Activated CD8-positive, alpha-beta memory T cell treated with anti-CD3 and anti-CD28 coated beads, Interleukin-2, amount 50 U/mL, for 24 hours (primary cell): ENCODE data around the gene RTN4.
"Not testable (repeated sequence)": the region's sequence is repeated elsewhere in the genome, so short reads cannot be mapped to it uniquely, and the experiment has no call there.

Experiments
- DNase-seq: peaks from one replicate; pipeline ENCODE4 v3.0.0-alpha.2; 2020; ENCODE audit errors: extremely low read depth

Gene RTN4

DNA sequence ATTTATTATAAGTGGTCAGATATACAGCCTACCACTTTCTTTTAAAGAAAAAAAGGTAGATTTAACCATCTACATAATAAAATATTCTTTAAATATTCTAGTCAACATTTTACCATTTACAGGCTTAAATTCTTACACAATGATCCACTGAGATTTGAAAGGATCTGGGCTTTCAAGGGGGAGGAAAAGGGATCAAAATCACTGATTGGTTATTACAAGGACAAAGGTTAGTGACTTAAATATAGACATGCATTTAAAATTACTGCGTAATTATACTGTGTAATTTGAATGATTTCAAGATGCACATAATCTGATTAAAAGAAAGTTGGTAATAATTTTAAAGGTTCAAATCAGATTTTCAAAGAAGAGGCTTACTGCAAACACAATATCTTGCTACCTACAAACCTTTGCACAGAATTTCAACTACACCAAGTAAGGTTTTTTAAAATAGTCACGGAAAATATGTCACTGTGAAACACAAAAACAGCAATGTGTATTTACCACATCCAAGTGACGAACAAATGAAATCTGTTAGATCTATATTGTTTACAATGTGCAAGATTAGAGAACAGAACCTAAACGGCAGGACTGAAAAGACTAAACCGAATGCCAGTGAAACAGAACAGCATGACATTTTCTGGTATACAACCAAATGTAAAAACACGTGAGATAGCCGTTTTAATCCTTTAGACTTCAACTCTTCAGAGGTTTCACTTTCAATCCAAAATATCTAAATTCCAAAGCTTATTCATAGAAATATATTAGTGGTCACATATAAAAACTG is 40.8 kb downstream of the RTN4 start:
- DNase-seq, result no peak

DNA sequence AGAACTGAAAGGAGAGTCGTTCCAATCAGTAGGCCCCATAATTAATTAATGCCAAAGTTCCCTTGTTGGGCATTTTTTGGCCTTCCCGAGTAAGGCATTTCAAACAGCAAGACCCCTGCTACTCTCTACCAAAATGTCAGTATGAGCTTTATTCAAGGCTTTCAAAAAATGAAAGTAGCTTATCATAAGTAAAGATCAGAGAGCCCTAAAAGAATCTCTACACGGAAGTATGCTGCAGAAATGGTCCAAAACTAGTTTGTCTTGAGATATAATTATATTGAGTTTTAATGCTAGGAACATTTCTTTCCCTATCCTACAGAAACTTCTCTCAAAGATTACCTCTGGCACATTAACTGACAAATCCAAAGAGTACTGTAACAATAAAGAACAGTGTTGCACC is 43.9 kb downstream of the RTN4 start:
- DNase-seq, result no peak

DNA sequence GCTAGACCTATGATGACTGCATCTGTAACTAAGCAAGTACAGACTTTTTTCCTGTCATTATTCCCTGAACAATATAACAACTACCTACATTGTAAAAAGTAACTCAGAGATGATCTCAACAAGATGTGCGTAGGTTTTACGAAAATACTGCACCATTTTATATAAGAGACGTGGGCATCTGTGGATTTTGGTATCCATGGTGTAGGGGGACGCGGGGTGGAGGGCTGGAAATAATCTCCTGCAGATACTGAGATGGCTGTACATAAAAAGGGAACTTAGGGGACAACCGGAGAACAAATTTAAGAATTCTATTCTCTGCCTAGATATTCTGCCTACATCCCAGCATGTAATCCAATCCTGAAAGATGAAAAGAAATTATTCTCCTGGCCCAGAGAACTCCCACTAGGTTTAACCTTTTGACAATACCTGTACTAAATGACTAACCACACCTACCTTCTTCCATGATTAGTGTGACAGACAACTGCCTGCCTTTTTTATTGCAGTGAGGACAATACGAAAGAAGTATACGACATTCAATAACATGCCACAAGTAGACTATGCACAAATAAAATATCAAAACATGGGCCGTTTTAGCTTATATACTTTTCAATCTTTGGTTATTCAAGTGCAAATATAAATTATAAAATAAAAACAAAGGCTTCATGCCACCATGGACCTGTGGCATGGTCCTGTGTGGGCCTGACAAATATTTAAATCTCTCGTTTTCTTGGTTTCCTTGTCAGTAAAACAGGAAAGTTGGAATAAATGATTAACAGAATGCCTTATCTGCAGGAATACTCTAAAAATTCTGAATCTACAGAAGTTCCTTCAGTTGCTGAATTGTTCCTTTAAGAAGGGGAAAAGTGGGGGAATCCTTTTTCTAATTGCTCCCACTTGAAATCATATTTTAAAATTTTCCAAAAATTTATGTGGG is 46.3 kb downstream of the RTN4 start:
- no peak for DNase-seq

DNA sequence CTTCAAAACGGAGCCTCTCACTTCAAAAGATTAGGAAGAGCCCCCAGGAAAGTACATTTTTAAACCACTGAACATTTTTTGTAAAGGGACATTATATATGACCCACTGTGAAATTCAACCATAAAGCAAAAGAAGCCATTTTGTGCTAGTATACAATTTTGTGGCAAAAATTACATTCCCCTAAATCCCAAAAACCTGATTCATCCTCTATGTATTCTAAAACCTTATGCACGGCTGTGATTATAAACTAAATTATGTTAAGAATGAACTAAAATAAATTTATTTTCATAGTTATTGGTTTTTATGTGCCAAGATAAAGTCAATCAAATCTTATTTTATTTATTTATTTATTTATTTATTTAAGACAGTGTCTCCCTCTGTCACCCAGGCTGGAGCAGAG is 48.5 kb downstream of the RTN4 start:
- DNase-seq, result no peak

DNA sequence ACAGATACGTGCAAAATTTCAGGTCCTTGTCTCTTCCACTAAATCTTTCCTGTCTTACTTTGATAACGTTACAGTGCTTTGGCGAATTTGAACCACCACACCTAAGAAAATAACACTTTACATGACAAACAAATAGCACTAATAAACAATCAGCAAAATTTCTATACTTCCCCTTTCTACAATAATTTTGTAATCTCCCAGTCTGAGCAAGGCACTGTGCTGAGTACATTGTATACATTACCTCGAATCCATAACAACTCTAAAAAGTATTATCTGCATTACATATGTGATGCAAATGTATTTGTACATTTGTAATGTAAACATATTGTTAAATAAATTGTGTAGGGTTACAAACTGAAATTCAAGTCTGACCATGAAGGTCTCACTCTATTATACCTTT is 49.9 kb downstream of the RTN4 start:
- DNase-seq, result no peak

DNA sequence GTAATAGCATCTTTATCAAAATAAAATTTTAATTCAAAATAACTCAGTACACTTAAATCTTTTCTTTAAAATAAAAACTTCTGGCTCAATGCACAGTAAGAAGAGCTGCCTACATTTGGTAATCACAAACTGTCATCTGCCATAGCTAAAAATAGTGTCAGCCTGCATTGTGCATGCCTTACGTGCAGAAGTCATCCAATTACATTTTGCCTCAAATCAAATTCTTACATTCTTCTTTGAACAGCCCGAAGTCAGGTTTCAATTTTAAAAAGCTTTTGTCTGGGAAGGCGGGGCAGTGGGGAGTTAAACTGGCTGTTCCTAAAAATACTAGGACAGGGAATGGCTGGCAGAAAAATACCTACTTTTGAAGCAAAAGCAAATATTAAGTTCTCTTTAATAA is 51.1 kb downstream of the RTN4 start:
- no peak for DNase-seq

DNA sequence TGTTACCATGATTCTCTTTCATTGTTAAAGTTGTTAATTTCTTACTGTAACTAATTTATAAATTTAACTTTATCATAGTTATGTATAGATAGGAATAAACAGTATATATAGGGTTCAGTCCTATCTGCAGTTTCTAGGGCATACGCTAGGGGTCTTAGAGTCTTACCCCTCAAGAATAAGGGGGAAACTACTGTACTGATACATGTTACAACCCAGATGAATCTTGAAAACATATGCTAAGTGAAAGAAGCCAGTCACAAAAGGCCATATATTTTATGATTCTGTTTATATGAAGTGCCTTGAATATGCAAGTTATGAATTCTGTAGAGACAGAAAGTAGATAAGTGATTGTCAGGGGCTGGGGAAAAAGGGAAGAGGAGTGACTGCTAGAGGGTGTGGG is 52.4 kb downstream of the RTN4 start:
- DNase-seq, result no peak

DNA sequence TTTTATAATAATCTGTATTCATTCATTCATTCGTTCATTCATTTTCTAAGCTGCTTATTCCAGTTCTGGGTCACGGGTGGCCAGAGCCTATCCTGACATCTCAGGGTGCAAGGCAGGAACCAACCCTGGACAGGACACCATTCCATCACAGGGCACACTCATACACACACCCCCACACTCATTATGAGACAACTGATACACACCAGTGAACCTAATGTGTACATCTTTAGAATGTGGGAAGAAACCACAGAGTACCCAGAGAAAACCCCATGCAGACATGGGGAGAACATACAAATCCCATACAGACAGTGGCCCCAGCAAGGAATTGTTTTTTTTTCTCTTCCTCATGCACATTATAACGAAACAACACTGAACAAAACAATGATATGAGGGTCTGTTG is 54.7 kb downstream of the RTN4 start:
- DNase-seq, result no peak

DNA sequence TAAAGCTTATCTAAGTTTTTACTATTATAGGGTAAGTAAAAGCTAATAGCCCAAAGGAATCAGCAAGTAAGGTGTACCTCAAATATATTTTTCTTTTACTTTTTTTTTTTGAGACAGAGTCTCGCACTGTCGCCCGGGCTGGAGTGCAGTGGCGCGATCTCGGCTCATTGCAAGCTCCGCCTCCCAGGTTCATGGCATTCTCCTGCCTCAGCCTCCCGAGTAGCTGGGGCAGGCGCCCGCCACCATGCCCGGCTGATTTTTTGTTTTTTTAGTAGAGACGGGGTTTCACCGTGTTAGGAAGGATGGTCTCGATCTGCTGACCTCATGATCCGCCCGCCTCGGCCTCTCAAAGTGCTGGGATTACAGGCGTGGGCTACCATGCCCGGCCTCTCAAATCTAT is 59.6 kb downstream of the RTN4 start:
- not testable (repeated sequence) for DNase-seq

DNA sequence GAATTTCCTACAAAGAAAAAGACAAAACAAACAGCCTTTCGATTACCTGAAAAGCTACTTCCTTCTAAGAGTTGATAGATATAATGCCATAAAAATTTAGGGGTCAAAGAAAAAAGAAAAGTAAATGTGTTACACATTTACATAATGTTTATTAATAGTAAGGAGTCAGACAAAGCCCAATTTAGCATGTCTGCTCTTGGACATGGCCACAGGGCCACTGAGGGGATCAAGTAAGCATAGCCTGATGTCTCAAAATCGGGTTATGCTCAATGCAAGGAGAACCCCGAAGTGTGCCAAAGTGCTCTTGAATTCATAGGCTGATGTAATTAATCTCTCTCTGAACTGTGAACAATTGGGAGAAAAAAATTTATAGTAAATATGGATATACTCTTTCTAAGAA is 61.6 kb downstream of the RTN4 start:
- no peak for DNase-seq

DNA sequence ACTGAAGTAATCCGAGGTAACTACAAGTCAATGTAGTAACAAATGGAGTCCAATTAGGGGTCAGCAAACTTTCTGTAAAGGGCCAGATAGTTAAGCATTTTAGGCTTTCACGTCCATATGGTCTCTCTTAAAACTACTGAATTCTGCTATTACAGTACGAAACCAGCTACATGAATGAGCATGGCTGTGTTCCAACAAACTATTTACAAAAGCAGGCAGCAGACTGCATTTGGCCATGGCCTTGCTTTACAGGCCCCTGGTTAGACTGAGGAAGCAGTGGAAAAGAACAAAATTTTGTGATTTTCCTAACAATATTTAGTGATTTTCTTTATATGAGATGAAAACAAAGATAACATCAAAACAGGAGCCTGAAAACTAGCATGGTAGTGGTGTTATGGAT is 64.0 kb downstream of the RTN4 start:
- no peak for DNase-seq

DNA sequence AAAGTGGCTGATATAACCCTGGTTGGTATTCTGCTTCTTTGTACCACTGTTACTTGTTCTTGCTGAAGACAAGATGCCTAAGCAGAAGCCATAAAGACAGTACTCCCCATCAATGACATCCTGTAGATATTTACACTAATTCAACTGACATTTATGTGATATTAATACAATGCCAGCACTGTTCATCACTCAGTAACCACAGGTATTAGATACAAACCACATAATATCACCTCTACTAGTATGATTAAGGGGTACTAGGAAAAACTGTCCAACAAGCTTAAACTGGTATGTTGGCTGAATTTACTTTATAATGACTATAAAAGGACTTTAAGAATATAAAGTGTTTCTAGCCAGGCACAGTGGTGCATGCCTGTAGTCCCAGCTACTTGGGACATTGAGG is 65.8 kb downstream of the RTN4 start:
- no peak for DNase-seq

DNA sequence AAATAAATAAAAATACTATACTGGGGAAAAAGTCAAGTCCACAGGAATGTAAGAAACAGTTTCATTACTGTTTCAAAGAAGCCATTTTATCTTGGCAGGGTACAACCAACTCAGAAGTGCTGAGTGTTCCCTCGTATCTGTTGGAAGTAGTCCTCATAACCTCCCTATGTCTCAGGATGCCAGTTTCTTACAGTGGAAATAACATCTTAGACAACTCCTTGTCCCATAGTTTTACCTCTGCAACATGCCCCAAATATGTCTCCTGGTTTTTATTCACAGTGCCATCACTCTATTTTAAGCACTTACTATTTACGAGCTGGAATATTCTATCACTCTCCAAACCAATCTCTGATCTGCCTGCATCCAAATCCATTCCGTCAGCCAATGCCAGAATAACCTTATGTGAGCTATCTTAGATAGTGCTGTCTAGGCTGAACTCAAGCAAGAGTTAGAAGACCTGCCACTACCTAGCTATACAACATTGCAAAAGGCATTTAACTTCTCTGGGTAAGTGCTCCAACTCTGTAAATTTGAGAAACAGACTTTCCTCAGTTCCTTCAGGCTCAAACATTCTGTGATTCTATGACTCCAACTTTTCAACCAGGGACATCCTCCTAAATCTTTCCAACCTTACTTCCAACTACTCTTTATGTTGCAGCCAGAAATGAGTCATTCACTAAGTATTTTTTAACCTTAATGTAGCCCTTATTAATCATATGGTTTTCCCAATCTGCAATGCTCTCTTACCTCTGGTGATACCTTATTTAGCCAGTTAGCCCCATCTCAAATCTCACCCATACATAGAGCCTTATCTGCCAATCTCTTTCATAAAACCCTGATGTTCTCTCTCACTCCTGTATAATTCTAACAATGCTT is 66.7 kb downstream of the RTN4 start:
- no peak for DNase-seq

DNA sequence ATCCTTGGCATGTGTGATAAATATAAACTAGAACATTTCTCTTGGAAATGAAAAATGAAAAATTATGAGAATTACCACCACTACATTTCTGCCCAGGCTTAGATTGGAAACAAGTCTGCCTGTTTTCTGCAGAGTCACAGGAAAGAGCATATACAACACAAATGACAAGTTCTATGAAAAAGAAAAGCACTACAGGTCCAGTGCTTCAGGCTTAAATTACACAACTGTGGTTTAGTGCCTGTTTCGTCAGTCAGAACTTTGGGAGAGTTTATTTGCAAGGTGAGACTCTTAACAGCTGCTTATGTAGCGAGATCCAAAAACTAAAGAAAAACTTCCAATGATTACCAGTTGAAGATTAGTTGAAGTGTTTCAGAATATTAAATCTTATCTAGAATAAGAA is 68.9 kb downstream of the RTN4 start:
- no peak for DNase-seq

DNA sequence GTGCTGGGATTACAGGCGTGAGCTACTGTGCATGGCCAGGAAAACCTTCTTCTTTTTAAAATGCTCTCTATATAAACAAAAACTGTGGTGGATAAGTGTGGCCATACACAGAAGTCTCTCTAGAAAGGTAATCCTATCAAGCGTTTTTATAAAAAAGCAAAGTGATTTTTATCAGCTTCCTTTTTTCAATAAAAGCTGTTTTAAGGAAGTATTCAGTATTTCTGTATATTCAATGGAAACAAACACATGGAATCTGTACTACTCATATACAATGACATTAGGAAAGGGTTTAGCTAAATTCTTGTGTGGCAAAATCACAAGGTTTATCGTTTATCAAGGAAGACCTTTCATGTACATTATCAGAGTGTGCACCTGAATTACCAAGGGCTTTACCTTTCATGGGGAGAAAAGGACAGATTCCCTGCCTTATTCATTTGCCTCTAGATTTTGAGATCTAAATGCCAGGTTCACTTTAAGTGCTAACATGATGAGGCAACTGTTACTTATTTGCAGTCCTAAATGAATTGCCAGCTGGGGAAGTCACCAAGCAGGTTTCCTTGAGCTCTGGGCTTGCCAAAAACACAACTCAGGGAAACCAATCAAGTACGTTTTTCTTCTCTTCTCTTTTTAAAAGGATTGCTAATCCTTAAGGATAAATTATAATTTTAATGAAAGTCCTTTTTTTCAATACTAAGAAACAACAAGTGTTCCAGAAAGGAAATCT is 70.8 kb downstream of the RTN4 start:
- DNase-seq, result no peak

DNA sequence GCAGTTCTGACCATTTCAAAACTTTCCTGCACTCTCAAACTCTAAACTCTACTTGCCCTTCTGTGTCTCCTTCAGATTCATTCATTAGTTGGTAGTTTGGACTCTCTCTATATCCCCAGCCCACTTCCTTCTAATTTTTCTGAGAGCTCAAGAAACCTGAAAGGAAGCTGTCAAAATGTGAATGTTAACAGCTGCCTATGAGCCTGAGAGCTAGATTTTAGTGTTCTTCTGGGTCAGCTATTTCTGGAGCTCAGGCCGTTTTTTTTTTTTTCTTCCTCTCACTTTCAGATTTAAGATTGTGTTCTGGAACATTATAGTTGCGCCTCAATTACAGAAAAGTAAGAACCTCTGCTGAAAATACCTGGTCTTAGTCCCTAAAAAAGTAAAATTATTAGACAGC is 73.1 kb downstream of the RTN4 start:
- no peak for DNase-seq

DNA sequence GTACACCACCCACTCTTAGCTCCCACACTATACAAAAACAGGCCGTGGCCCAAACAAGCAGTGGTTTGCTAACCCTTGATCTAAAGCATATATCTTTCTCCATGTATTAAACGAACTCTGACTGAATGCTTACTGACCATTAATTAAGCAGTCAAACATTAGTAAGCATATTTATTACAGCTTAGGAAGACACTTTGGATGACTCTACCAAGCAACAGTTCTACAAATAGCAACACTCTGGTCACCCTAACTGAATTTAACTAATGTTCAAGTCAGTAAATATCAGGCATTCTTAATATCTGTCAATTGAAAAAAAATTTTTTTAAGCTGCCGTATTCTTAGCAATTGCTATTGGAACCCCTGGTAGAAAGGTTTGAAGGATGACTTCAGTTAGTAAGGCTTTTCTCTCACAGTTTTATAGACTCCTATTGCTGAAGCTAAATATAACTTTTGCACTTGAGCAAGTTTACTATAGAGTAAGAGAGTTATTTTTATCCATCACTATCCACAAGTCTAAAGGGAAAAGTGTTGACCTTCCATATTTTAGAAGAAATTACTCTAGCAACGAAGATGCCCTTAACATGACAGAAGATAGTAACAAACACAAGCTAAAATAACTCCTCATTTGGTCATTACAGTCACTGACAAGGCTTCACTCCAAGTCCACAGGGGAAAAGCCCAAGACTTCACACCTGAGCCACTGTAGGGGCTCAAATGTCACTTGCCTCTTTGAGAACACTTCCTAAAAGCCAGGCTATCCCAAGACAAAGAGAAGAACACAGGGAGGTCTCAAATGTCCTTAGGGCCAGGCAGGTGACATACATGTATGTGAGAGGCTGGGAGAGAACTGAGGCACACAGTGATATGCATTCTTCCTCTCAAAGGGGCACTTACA is 74.4 kb downstream of the RTN4 start:
- DNase-seq, result no peak

DNA sequence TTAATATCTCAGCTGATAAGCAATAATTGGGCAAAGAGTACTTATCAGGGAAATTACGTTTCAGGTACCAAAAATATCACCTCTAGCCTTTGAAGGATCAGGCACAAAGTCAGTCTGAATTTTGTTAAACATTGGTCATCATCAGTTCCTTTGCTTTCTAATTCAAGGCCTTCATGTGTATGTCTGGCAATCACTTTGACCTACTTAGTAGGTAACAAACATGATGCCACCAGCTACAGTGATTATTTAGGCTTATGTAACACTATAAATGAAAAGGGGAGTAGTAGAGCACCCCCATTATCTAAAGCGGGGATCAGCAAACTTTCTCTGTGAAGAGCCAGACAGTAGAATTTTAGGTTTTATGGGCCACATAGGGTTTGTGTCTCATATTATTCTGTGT is 75.1 kb downstream of the RTN4 start:
- DNase-seq, result no peak

DNA sequence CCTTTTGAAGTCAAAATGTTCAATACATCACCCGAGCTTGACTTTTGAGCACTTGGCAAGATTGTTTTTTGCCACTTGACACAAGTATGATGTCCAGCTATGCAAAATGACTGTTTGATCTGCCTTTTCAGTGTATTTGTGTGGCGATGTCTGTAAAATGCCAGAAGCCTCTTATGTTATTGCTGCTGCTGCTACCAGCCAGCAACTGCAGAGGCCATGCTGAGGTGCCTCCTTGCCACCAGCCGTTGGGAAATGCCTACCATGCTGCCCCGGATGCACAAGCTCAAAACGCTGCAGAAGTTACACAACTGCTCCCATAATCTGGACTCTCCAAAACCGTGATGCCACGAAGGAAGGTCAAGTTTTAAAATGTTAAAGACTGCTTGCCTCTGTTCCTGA is 80.3 kb downstream of the RTN4 start:
- DNase-seq, result no peak

DNA sequence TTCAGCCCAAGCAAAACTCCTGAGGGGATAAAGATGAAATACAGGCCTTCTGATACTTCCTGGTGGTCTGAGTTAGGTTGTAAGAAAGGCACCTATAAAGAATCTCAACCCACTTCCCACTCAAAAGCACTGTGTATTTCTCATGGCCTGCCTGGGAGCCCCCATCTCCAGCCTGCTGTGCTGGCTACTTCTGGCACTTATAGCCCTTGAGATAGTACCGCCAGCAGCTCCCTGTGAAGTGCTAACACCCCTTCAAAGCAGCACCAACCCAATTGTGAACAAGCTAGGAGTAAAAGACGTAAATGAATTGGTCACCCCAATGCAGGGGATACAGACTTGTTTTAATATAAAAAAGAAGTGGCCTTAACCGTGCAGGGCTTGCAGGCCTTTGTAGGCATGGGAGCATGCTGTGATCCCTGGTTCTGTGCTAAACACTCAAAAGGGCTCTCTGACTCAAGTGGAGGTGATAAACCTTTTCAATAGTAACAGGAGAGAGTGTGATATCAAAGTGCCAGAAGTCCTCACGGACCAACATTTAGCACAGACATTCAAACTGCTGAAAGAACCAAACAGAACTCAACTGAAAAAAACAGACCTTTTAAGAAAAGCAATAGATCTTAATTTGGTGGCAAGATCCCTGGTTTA is 80.8 kb downstream of the RTN4 start:
- DNase-seq, result no peak
